HFFc6 (cell line): ENCODE results near the gene STAG3. TPM values are rescaled to one million over a fixed set of nuclear protein-coding genes. Genes with fewer than 3 reads are reported as not detected.
"Not testable (repeated sequence)": the region's sequence is repeated elsewhere in the genome, so short reads cannot be mapped to it uniquely, and the experiment has no call there.

Experiments
- DNase-seq: peaks from one replicate; pipeline ENCODE4 v3.0.0-alpha.2; 2018
- H3K27ac Mint-ChIP-seq: 2 replicates; pipeline ENCODE4 v1.8.0; 2020; ENCODE audit warnings: mild to moderate bottlenecking, mixed read lengths
- H3K27me3 Mint-ChIP-seq: 2 replicates; pipeline ENCODE4 v1.8.0; 2021; ENCODE audit warnings: mild to moderate bottlenecking, moderate library complexity, mixed read lengths; ENCODE audit not compliant: insufficient read depth
- H3K36me3 Mint-ChIP-seq: 2 replicates; pipeline ENCODE4 v1.8.0; 2021; ENCODE audit warnings: low read depth, mixed read lengths
- H3K4me1 Mint-ChIP-seq: 2 replicates; pipeline ENCODE4 v1.8.0; 2020; ENCODE audit warnings: low read depth, mixed read lengths
- H3K4me3 Mint-ChIP-seq: 2 replicates; pipeline ENCODE4 v1.8.0; 2020; ENCODE audit warnings: mild to moderate bottlenecking, moderate library complexity, mixed read lengths
- H3K9me3 Mint-ChIP-seq: 2 replicates; pipeline ENCODE4 v1.8.0; 2020; ENCODE audit warnings: mild to moderate bottlenecking, mixed read lengths
- CTCF ChIP-seq: fragments of 200-600 bp; sonication (generic); IDR thresholded peaks from 2 replicates; pipeline ENCODE4 v1.5.0; 2021; ENCODE audit warnings: antibody characterized with exemption, mild to moderate bottlenecking
- microRNA-seq: library from miRNA; unstranded; fragments of <30 nt; microRNA quantifications from one replicate; pipeline ENCODE4, GENCODE V29; 2019
- total RNA-seq, 6 experiments: library from RNA; stranded (reverse); fragmentation: NEBNext Ultra II Directional; extraction: Animal tissue kit (Norgen Biotek cat#: 25700); gene quantifications; 2 replicates in 1 of 6; 3 replicates in 5 of 6; pipeline ENCODE4 v1.2.3, GENCODE V29; 2021

STAG3 gene
- total RNA-seq, 6 experiments from 2014 or later, result 0.24 to 0.91 (median 0.43) TPM

- Mint-ChIP-seq H3K4me3 (peak overlapping the region; percentile 30; the same call in 1 of the 2 replicates), H3K27me3 (no peaks in the 10 kb centered on the region; the same call in 1 of the 2 replicates), H3K36me3 (no peaks in the 10 kb centered on the region), H3K4me1 (peaks cover 23% of the 10 kb centered on the region), H3K27ac (peak overlapping the region; percentile 84), H3K9me3 (no peaks in the 10 kb centered on the region)
- DNase-seq, result peak; percentile 57
- TF ChIP-seq CTCF, result peak; percentile 29; the same call in 1 of the 2 replicates
These were observed 69.5 kb downstream of the STAG3 start for GRCh38 chr7:100247152-100247757.

- no peaks in the 10 kb centered on the region for H3K36me3 Mint-ChIP-seq
- no peak for TF ChIP-seq CTCF
- H3K9me3 Mint-ChIP-seq, result no peaks in the 10 kb centered on the region
- DNase-seq, result no peak
- peaks cover 23% of the 10 kb centered on the region for H3K4me1 Mint-ChIP-seq
- no peak overlapping the region for H3K4me3 Mint-ChIP-seq
- H3K27ac Mint-ChIP-seq, result no peak overlapping the region
- H3K27me3 Mint-ChIP-seq, result no peaks in the 10 kb centered on the region; the same call in 1 of the 2 replicates
These were observed 70.8 kb downstream of the STAG3 start for GRCh38 chr7:100248483-100248882.

- Mint-ChIP-seq H3K36me3 (no peaks in the 10 kb centered on the region; the same call in 1 of the 2 replicates), H3K4me1 (no peaks in the 10 kb centered on the region), H3K27me3 (no peaks in the 10 kb centered on the region; the same call in 1 of the 2 replicates), H3K9me3 (no peaks in the 10 kb centered on the region), H3K27ac (no peak overlapping the region), H3K4me3 (no peak overlapping the region)
- no peak for DNase-seq
- no peak for TF ChIP-seq CTCF
These were observed 79.3 kb downstream of the STAG3 start for GRCh38 chr7:100257017-100257416.

- H3K4me3 Mint-ChIP-seq, DNase-seq, H3K27ac Mint-ChIP-seq, H3K36me3 Mint-ChIP-seq, H3K27me3 Mint-ChIP-seq, H3K4me1 Mint-ChIP-seq, H3K9me3 Mint-ChIP-seq: not testable (repeated sequence)
These were observed 82.3 kb downstream of the STAG3 start for GRCh38 chr7:100259984-100260383.

- DNase-seq, H3K4me3 Mint-ChIP-seq, H3K27me3 Mint-ChIP-seq, H3K27ac Mint-ChIP-seq, H3K36me3 Mint-ChIP-seq, H3K9me3 Mint-ChIP-seq: not testable (repeated sequence)
- H3K4me1 Mint-ChIP-seq, result peaks cover 12% of the 10 kb centered on the region; the same call in 1 of the 2 replicates
These were observed 85.2 kb downstream of the STAG3 start for GRCh38 chr7:100262896-100263295.

Small RNA genes within 50 kb of the gene (microRNA-seq; reads per million reads assigned to microRNA genes)
- not detected for gene MIR4658

Other genes with a start within 250 kb of the STAG3 start
- gene GJC3, start 248.3 kb upstream of the STAG3 start, total RNA-seq, result not detected
- gene AZGP1, start 201.9 kb upstream of the STAG3 start, total RNA-seq, result not detected
- 10 to 100 TPM; 55.9 to 77.4 (median 63.1) TPM for gene ZKSCAN1, start 162.3 kb upstream of the STAG3 start, total RNA-seq
- gene ZSCAN21, start 128.1 kb upstream of the STAG3 start, total RNA-seq, result 1 to 10 TPM; 8.2 to 9.8 (median 9.2) TPM
- 10 to 100 TPM; 16.5 to 19.4 (median 18.3) TPM for gene ZNF3, start 96.2 kb upstream of the STAG3 start, total RNA-seq
- gene COPS6, start 88.9 kb upstream of the STAG3 start, total RNA-seq, result 100 to 1,000 TPM; 253 to 334 (median 302) TPM
- 100 to 1,000 TPM in 5 of 6 experiments, 10 to 100 TPM in 1; 70.9 to 139 (median 124) TPM for gene MCM7, start 76.5 kb upstream of the STAG3 start, total RNA-seq
- 10 to 100 TPM; 20.2 to 24.5 (median 21.9) TPM for gene AP4M1, start 76.3 kb upstream of the STAG3 start, total RNA-seq
- 10 to 100 TPM; 66.4 to 78.6 (median 77.4) TPM for gene TAF6, start 58.6 kb upstream of the STAG3 start, total RNA-seq
- 10 to 100 TPM; 24.4 to 32.4 (median 26.3) TPM for gene CNPY4, start 58.3 kb upstream of the STAG3 start, total RNA-seq
- 1 to 10 TPM; 2.3 to 3.0 (median 2.5) TPM for gene MBLAC1, start 51.0 kb upstream of the STAG3 start, total RNA-seq
- gene LAMTOR4, start 29.0 kb upstream of the STAG3 start, total RNA-seq, result 100 to 1,000 TPM in 5 of 6 experiments, 10 to 100 TPM in 1; 99.5 to 137 (median 110) TPM
- gene TRAPPC14, start 19.2 kb upstream of the STAG3 start, total RNA-seq, result 10 to 100 TPM; 19.1 to 23.4 (median 21.7) TPM
- 1 to 10 TPM; 5.1 to 8.6 (median 7.1) TPM for gene GAL3ST4, start 9.3 kb upstream of the STAG3 start, total RNA-seq
- gene GPC2, start 537 bp upstream of the STAG3 start, total RNA-seq, result 1 to 10 TPM in 3 of 6 experiments, under 1 TPM in 3; 0.57 to 1.4 (median 0.86) TPM
- gene PVRIG, start 42.0 kb downstream of the STAG3 start, total RNA-seq, result under 1 TPM in 4 of 6 experiments, not detected in 2; 0.51 to 0.87 (median 0.61) TPM
- not detected for gene SPDYE3, start 129.8 kb downstream of the STAG3 start, total RNA-seq
- 10 to 100 TPM in 4 of 6 experiments, 1 to 10 TPM in 2; 7.0 to 12.6 (median 10.6) TPM for gene PILRB, start 180.2 kb downstream of the STAG3 start, total RNA-seq
- under 1 TPM in 4 of 6 experiments, not detected in 2; 0.30 to 0.34 (median 0.31) TPM for gene PILRA, start 195.6 kb downstream of the STAG3 start, total RNA-seq